Fibroblast of lung (primary cell): ENCODE results near the gene SOHLH2. TPM values are rescaled to one million over a fixed set of nuclear protein-coding genes. Genes with fewer than 3 reads are reported as not detected.
A peak's percentile ranks its signal among the peaks of the same experiment; 100 is the strongest.

Source experiments
- DNase-seq, 2 donors: peaks; one replicate each; pipeline versions ENCODE4 v3.0.0 to v3.0.0-alpha.2; 2010; ENCODE audit warnings: low read depth in 2 of 2
- H2AFZ ChIP-seq: 2 replicates; pipeline ENCODE4 v1.5.1; 2012; ENCODE audit warnings: low read length, control low read depth, inconsistent platforms
- H3K27ac ChIP-seq: 2 replicates; pipeline ENCODE4 v1.5.1; 2011; ENCODE audit warnings: low read length, control low read depth; ENCODE audit not compliant: insufficient read depth
- H3K27me3 ChIP-seq: 2 replicates; pipeline ENCODE4 v1.5.1; 2011; ENCODE audit warnings: mild to moderate bottlenecking, low read length; ENCODE audit not compliant: control insufficient read depth, insufficient read depth
- H3K36me3 ChIP-seq: 2 replicates; pipeline ENCODE4 v1.5.1; 2011; ENCODE audit warnings: low read length; ENCODE audit not compliant: control insufficient read depth, insufficient read depth
- H3K4me1 ChIP-seq: 2 replicates; pipeline ENCODE4 v1.5.1; 2011; ENCODE audit warnings: low read length; ENCODE audit not compliant: control insufficient read depth, insufficient read depth; ENCODE audit errors: extremely low read depth
- H3K4me2 ChIP-seq: 2 replicates; pipeline ENCODE4 v1.5.1; 2011; ENCODE audit warnings: low read length, control low read depth; ENCODE audit not compliant: insufficient read depth; ENCODE audit errors: extremely low read depth
- H3K4me3 ChIP-seq, 4 experiments: fragments of 200-600 bp in 1 of 4; sonication (generic) in 1 of 4; replicated peaks in 1 of 4; 2 replicates each; pipeline ENCODE4 v1.5.1; 2011 to 2016; ENCODE audit warnings: low read length in 4 of 4, low read depth in 3 of 4, mild to moderate bottlenecking in 3 of 4, control low read depth in 2 of 4, inconsistent platforms in 1 of 4, mixed read lengths in 1 of 4; ENCODE audit not compliant: insufficient read depth in 1 of 4; ENCODE audit errors: control extremely low read depth in 1 of 4
- H3K79me2 ChIP-seq: 2 replicates; pipeline ENCODE4 v1.5.1; 2012; ENCODE audit warnings: mild to moderate bottlenecking, low read length, inconsistent platforms; ENCODE audit not compliant: control insufficient read depth, insufficient read depth
- H3K9ac ChIP-seq: 2 replicates; pipeline ENCODE4 v1.5.1; 2011; ENCODE audit warnings: mild to moderate bottlenecking, low read length, control low read depth; ENCODE audit not compliant: insufficient read depth
- H3K9me3 ChIP-seq: 2 replicates; pipeline ENCODE4 v1.5.1; 2012; ENCODE audit warnings: low read depth, low read length; ENCODE audit not compliant: control insufficient read depth, insufficient read depth
- H4K20me1 ChIP-seq: 2 replicates; pipeline ENCODE4 v1.5.1; 2011; ENCODE audit warnings: low read length; ENCODE audit not compliant: control insufficient read depth, insufficient read depth; ENCODE audit errors: extremely low read depth
- EZH2 ChIP-seq: IDR thresholded peaks from 2 replicates; pipeline ENCODE4 v1.5.1; 2012; ENCODE audit warnings: low read length, control low read depth, mild to moderate bottlenecking; ENCODE audit errors: missing control alignments
- polyA plus RNA-seq, 2 donors: library from polyadenylated mRNA; depleted of rRNA in 1 of 2; stranded (reverse) in 1 of 2; unstranded in 1 of 2; fragments of >200 nt; gene quantifications; 2 replicates each; pipeline ENCODE4 v1.2.1, GENCODE V29; 2011 to 2012; ENCODE audit warnings: missing spikeins in 1 of 2
- total RNA-seq: library from RNA; depleted of rRNA; stranded (reverse); fragments of >200 nt; gene quantifications from 2 replicates; pipeline ENCODE4 v1.2.1, GENCODE V29; 2014
- TF ChIP-seq, protein P1 (sequence below), 2 donors: IDR thresholded peaks in 1 of 2; conservative IDR thresholded peaks in 1 of 2; 1 replicate in 1 of 2; 2 replicates in 1 of 2; pipeline ENCODE4 v1.5.1; 2011 to 2012; ENCODE audit warnings: low read length in 2 of 2, control low read depth in 1 of 2, inconsistent platforms in 1 of 2, low read depth in 1 of 2, mild to moderate bottlenecking in 1 of 2

SOHLH2 gene
- total and polyA plus RNA-seq, 2 donors (not counting 1 experiment from before 2014, with no cell fraction given): 0.34 to 1.8 TPM

DNA sequence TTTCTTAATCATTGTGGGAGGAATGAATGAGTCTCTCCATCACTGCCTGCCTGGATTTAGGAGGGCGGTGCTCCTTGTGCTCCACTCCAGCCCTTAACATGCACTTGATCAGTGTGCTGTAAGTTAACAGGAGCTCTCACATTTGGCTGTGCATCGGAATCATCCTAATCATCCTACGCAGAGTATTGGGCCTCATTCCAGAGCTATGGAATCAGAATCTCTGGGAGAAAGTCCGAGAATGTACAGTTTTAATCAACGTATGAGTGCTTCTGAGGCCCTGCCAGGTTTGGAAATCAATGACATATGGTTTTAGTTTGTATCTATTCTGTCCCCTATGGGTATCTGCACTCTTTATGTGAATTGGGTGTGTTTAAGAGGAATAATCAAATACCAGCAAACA, 48.3 kb downstream of the SOHLH2 start:
- Histone ChIP-seq H3K36me3 (no peaks in the 10 kb centered on the region), H3K79me2 (no peaks in the 10 kb centered on the region), H3K4me2 (no peak overlapping the region), H3K27ac (no peak overlapping the region), H3K9ac (no peak overlapping the region), H2AFZ (no peak overlapping the region), H3K4me1 (no peaks in the 10 kb centered on the region), H3K4me3 (no peak overlapping the region), H4K20me1 (no peaks in the 10 kb centered on the region), H3K27me3 (no peaks in the 10 kb centered on the region), H3K9me3 (no peaks in the 10 kb centered on the region)
- DNase-seq: no peak
- TF ChIP-seq, protein P1, sequence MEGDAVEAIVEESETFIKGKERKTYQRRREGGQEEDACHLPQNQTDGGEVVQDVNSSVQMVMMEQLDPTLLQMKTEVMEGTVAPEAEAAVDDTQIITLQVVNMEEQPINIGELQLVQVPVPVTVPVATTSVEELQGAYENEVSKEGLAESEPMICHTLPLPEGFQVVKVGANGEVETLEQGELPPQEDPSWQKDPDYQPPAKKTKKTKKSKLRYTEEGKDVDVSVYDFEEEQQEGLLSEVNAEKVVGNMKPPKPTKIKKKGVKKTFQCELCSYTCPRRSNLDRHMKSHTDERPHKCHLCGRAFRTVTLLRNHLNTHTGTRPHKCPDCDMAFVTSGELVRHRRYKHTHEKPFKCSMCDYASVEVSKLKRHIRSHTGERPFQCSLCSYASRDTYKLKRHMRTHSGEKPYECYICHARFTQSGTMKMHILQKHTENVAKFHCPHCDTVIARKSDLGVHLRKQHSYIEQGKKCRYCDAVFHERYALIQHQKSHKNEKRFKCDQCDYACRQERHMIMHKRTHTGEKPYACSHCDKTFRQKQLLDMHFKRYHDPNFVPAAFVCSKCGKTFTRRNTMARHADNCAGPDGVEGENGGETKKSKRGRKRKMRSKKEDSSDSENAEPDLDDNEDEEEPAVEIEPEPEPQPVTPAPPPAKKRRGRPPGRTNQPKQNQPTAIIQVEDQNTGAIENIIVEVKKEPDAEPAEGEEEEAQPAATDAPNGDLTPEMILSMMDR (conservative IDR thresholded peaks at IDR 0.05 in 1 of 2, IDR thresholded peaks at IDR 0.05 in 1 of 2; ENCODE audit: low read depth in 1 of 2, low read length in 2 of 2): no peak
- no peak for TF ChIP-seq EZH2

DNA sequence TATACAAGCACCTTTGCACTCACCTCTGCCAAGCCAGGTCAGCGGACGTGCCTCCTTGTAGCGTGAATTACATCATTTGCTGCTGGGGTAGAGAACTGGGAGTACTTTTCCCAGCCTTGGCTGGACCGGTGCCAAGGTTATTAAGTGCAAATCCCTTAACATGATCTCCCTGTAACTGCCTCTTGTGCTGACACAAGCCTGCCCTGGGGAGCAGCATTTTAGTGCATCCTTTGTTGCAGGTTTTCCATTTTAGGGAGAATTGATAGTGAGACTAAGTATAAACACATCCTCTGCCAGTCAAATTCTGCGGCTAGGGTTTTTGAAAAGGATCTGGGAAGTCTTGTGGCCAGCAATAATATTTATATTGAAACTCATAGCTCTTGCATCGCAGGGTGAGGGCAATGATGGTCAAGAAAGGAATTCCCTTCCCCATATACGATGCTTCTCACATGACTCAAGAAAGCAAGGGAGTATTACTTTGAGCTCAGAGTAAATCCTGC, 50.5 kb downstream of the SOHLH2 start:
- Histone ChIP-seq H3K9me3 (no peaks in the 10 kb centered on the region), H3K4me3 (no peak overlapping the region), H3K79me2 (no peaks in the 10 kb centered on the region), H3K9ac (no peak overlapping the region), H3K27ac (no peak overlapping the region), H3K4me2 (no peak overlapping the region), H3K36me3 (no peaks in the 10 kb centered on the region), H3K4me1 (no peaks in the 10 kb centered on the region), H3K27me3 (no peaks in the 10 kb centered on the region), H2AFZ (no peak overlapping the region), H4K20me1 (no peaks in the 10 kb centered on the region)
- TF ChIP-seq, protein P1 (conservative IDR thresholded peaks at IDR 0.05 in 1 of 2, IDR thresholded peaks at IDR 0.05 in 1 of 2; ENCODE audit: low read depth in 1 of 2, low read length in 2 of 2): no peak
- TF ChIP-seq EZH2: no peak
- peak; percentile 96 to 97 for DNase-seq

DNA sequence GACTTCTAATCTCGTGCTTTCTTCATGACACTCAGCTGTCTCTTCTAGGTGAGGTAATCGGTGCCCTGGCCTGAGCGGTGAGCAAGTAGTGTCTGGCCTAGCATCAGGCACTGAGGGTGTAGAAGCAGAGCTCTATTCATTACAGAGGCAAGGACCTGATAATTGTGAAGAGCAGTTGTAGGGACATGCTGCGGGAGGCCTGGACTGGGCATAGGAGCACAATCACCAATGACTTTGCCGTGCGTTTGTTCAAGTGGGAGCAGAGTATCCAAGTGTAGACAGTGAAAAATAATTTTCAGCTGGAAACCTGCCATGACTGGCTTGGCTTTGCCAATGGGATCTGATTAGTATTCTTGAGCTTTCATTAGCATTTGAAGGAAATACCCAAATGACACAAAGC, 51.1 kb downstream of the SOHLH2 start:
- H3K79me2 ChIP-seq: no peaks in the 10 kb centered on the region
- H3K4me2 ChIP-seq: no peak overlapping the region
- peak in 1 of 2 donors; percentile 34 for DNase-seq
- no peaks in the 10 kb centered on the region for H3K36me3 ChIP-seq
- no peak overlapping the region for H3K4me3 ChIP-seq
- H2AFZ ChIP-seq: no peak overlapping the region
- no peaks in the 10 kb centered on the region for H3K4me1 ChIP-seq
- H3K9ac ChIP-seq: no peak overlapping the region
- no peaks in the 10 kb centered on the region for H3K27me3 ChIP-seq
- H4K20me1 ChIP-seq: no peaks in the 10 kb centered on the region
- TF ChIP-seq, protein P1 (conservative IDR thresholded peaks at IDR 0.05 in 1 of 2, IDR thresholded peaks at IDR 0.05 in 1 of 2; ENCODE audit: low read depth in 1 of 2, low read length in 2 of 2): no peak
- no peaks in the 10 kb centered on the region for H3K9me3 ChIP-seq
- no peak overlapping the region for H3K27ac ChIP-seq
